Ishikawa (cell line): ENCODE data around the gene OR52D1.

Experiments used
- CEBPB ChIP-seq: IDR thresholded peaks from 2 replicates; pipeline ENCODE4 v1.6.1; 2012
- CREB1 ChIP-seq: IDR thresholded peaks from 2 replicates; pipeline ENCODE4 v1.6.1; 2012; ENCODE audit warnings: low read depth
- EGR1 ChIP-seq: IDR thresholded peaks from 2 replicates; pipeline ENCODE4 v1.6.1; 2012
- EP300 ChIP-seq: IDR thresholded peaks from 2 replicates; pipeline ENCODE4 v1.6.1; 2012; ENCODE audit warnings: borderline replicate concordance
- FOXM1 ChIP-seq: IDR thresholded peaks from 2 replicates; pipeline ENCODE4 v1.6.1; 2012; ENCODE audit warnings: low read depth, borderline replicate concordance
- MAX ChIP-seq: IDR thresholded peaks from 2 replicates; pipeline ENCODE4 v1.6.1; 2012
- NFIC ChIP-seq: IDR thresholded peaks from 2 replicates; pipeline ENCODE4 v1.6.1; 2012
- RAD21 ChIP-seq: IDR thresholded peaks from 2 replicates; pipeline ENCODE4 v1.6.1; 2012; ENCODE audit warnings: low read depth
- REST ChIP-seq: IDR thresholded peaks from 2 replicates; pipeline ENCODE4 v1.6.1; 2012; ENCODE audit warnings: low read depth, mild to moderate bottlenecking
- TAF1 ChIP-seq: IDR thresholded peaks from 2 replicates; pipeline ENCODE4 v1.6.1; 2012; ENCODE audit warnings: low read depth, mild to moderate bottlenecking
- TCF12 ChIP-seq: IDR thresholded peaks from 2 replicates; pipeline ENCODE4 v1.6.1; 2012; ENCODE audit warnings: low read depth
- TEAD4 ChIP-seq: IDR thresholded peaks from 2 replicates; pipeline ENCODE4 v1.6.1; 2012
- USF1 ChIP-seq: IDR thresholded peaks from 2 replicates; pipeline ENCODE4 v1.6.1; 2012
- YY1 ChIP-seq: IDR thresholded peaks from 2 replicates; pipeline ENCODE4 v1.6.1; 2012; ENCODE audit warnings: low read depth
- ZBTB7A ChIP-seq: IDR thresholded peaks from 2 replicates; pipeline ENCODE4 v1.6.1; 2012; ENCODE audit warnings: low read depth

The OR52D1 gene

GRCh38 chr11:5460983-5461621 lies 27.4 kb upstream of the OR52D1 start:
- no peak for TF ChIP-seq TAF1
- no peak for TF ChIP-seq MAX
- TF ChIP-seq CREB1 = no peak
- no peak for TF ChIP-seq CEBPB
- no peak for TF ChIP-seq RAD21
- no peak for TF ChIP-seq EGR1
- TF ChIP-seq ZBTB7A = no peak
- TF ChIP-seq REST = no peak
- no peak for TF ChIP-seq FOXM1
- TF ChIP-seq TEAD4 = no peak
- no peak for TF ChIP-seq YY1
- TF ChIP-seq NFIC = no peak
- TF ChIP-seq EP300 = no peak
- TF ChIP-seq USF1 = no peak

- no peak for TF ChIP-seq RAD21
- no peak for TF ChIP-seq USF1
- no peak for TF ChIP-seq CEBPB
- no peak for TF ChIP-seq FOXM1
- TF ChIP-seq ZBTB7A = no peak
- no peak for TF ChIP-seq NFIC
- TF ChIP-seq EGR1 = no peak
- TF ChIP-seq REST = no peak
- TF ChIP-seq CREB1 = no peak
- TF ChIP-seq TCF12 = no peak
- TF ChIP-seq TEAD4 = no peak
- no peak for TF ChIP-seq YY1
- no peak for TF ChIP-seq EP300
- TF ChIP-seq MAX = no peak
- TF ChIP-seq TAF1 = no peak
These were observed 21.0 kb upstream of the OR52D1 start for GRCh38 chr11:5467527-5467926.

- TF ChIP-seq CEBPB (no peak), MAX (no peak), TEAD4 (no peak), EGR1 (no peak), NFIC (no peak), ZBTB7A (no peak), USF1 (no peak)
These were observed 14.6 kb upstream of the OR52D1 start for GRCh38 chr11:5473921-5474320.

GRCh38 chr11:5476186-5476819 lies 12.2 kb upstream of the OR52D1 start:
- TF ChIP-seq RAD21 (peak; percentile 60), CEBPB (no peak)

- TF ChIP-seq TCF12 = no peak
- no peak for TF ChIP-seq CEBPB
- no peak for TF ChIP-seq NFIC
- TF ChIP-seq FOXM1 = no peak
- TF ChIP-seq EP300 = no peak
- TF ChIP-seq EGR1 = no peak
These were observed 2.5 kb upstream of the OR52D1 start for GRCh38 chr11:5486003-5486402.

- TF ChIP-seq YY1 = no peak
- no peak for TF ChIP-seq USF1
- TF ChIP-seq RAD21 = no peak
- TF ChIP-seq EGR1 = no peak
- TF ChIP-seq NFIC = no peak
- TF ChIP-seq REST = no peak
- no peak for TF ChIP-seq MAX
- TF ChIP-seq EP300 = no peak
- TF ChIP-seq TAF1 = no peak
- TF ChIP-seq FOXM1 = no peak
- no peak for TF ChIP-seq TCF12
- TF ChIP-seq TEAD4 = no peak
- no peak for TF ChIP-seq CREB1
- no peak for TF ChIP-seq ZBTB7A
- TF ChIP-seq CEBPB = no peak
These were observed 2.1 kb upstream of the OR52D1 start for GRCh38 chr11:5486421-5486820.
